NCI-H187 treated with DMSO at 0.1 percent for 48 hours (cell line): ENCODE data around the gene SLK.

Experiments
- DNase-seq: peaks from one replicate; lab custom pipeline; 2025; lab: John Stamatoyannopoulos, UW

Gene SLK

DNA sequence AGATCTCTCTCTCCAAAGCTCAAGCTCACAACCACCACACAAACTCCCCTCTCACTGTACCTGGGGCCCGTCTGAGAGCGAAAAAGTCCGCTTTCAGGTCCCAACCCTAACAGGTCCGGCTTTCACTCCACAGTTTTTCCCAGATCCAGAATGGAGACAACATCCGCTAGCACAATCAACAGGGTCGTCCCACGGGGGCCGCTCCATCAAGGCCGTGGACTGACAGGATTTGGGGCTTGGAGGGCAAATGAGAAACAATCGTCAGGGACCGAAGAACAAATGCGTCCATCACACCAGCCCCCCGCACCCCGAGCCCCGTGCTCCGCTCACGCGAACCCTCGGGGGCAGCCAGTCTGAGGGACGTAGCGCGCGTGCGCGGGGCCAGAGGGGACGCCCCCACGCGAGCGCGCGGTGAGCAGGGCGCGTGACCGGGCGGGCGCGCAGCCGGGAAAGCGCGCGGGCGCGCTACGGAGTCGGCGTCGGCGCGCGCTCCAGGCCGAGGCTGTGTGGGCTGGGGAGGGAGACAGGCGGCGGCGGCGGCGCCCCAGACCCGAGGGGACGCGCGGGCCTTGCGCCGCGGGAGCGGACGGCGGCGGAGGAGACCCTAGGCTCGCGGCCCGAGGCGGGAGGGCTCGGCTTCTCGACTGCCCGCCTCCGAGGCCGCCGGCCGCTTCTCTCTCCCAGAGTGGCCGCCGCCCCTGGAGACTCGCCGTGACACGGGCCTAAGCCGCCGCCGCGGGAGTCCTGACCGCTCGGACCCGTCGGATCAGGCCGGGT, at the start of gene SLK:
Gene SLK, plus strand, starts transcription at position 470 of the 777 bp plus-strand sequence. CDS start 606 bp downstream, outside the sequence.
- no peak for DNase-seq

GRCh38 chr10:103917302-103918052, 49.5 kb upstream of the SLK start:
- DNase-seq = no peak

GRCh38 chr10:103918053-103918846, 48.7 kb upstream of the SLK start, which contains the start of gene STN1:
Gene STN1, minus strand, starts transcription at chr10:103918184. Its CDS starts 590 bp downstream, at chr10:103917594.
- peak; percentile 54 for DNase-seq

DNA sequence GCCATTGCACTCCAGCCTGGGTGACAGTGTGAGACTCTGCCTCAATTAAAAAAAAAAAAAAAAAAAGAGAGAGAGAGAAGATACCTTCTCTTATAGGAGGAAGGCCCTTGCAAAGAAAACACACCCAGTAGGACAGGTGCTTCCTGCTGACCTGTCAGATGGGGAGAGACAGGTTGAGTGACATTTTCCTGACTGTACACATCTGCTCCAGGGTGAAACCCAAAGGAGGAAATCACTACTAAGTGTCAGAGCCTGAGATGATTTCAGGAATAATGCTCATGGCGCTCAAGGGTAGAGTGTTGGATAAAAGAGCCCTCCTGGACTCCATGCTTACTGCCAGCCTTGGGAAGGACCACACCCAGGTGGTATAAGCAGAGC, 47.3 kb upstream of the SLK start:
- DNase-seq = no peak

GRCh38 chr10:103921248-103921647, 45.7 kb upstream of the SLK start:
- no peak for DNase-seq

DNA sequence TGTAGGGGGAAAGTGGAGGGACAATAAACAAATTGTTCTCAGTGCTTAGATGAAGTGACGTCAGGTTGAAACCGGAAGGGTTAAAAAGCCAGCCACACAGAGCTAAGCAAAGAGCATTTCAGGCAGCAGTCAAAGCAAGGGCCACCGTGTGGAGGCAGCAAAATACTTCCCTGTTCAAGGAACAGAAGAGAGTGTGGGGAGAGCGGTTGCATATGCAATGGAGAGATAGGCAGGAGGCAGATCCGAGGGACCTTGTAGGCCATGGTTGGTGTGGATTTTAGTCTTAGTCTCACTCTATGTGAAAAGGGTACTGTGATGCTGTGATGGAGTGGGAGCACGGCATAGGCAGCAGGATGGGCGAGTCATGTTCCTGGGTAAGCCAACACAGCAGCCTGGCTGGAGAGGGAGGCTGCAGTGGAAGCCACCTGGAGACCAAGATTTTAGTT, 45.2 kb upstream of the SLK start:
- DNase-seq = no peak

DNA sequence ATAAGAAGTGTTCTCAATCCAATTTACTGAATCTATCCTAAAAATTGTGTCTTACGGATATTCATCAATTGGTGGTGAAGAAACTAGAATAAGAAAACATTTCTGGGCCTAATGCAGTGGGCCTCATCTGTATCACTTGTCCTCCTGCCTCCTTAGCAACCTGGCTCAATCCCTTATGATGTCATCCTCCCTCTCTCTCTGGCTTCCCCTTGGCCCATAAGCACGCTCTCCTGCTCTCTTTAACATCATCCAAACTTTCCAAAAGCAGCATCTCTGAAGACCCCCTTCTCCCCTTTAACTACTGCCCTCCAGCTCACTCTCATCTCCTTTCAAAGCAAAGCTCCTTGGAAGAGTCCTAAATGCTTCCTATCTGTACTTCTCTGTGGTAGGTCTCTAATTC, 44.3 kb upstream of the SLK start:
- DNase-seq = no peak

DNA sequence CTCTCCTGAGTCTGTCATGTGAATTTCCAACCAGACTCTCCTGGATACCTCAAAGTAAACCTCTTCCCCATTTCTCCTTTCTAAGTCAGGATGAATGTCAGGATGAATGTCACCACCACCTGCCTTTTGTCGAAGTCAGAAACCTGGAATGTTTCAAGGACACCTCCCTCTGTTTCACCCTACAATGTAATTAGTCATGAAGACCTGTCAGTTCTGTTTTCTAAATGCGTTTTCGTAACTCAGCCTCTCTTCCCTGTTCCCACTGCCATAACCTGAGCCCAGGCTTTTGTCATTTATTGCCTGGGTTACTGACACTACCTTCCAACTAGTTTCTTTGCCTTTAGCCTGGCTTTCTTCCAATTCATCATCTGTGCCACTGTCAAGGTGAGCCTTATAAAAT, 43.4 kb upstream of the SLK start:
- DNase-seq = no peak

DNA sequence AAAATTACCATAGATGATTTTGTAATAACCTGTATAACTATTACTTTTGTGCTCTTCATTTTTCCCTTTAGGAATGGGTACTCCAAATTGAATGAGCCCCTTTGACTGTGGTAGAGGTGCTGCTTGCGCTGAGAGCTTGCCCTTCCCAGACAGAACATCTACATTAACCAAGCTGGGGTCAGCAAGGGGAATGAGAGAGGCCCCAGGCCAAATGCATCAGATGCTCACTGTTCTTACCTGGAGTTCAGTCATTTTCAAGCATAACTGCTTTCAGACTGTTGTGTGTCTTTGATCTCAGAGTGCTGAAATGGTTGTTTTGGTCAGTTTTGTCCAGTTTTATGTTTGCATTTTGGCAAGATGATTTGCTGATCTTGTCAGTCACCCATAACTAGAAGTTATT, 41.3 kb upstream of the SLK start:
- no peak for DNase-seq

DNA sequence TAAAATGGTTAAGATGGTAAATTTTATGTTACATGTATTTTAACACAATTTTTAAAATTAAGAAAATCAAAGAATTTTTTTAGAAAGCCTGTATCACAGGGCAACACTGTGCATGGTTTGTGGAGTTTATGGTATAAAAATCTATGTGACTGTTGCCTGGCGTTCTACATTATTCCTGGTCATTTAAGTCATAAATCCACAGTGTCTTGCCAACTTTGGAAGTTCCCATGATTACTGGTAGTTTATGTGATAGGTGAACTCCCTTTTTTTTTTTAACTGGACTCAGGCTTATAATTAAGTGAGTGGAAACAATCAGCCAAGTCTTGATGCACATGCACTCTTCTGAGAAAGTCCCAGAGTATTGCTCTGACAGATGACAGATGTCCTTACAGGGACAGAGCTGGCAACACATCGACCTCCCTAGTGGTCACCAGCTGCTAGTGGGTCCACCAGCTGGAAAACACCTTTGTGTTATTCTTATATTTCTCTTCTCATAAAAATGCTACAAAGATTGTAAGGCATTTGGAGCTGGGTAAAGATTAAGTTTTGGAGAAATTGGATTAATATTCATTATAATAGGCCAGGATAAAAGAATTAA, 40.1 kb upstream of the SLK start:
- no peak for DNase-seq

DNA sequence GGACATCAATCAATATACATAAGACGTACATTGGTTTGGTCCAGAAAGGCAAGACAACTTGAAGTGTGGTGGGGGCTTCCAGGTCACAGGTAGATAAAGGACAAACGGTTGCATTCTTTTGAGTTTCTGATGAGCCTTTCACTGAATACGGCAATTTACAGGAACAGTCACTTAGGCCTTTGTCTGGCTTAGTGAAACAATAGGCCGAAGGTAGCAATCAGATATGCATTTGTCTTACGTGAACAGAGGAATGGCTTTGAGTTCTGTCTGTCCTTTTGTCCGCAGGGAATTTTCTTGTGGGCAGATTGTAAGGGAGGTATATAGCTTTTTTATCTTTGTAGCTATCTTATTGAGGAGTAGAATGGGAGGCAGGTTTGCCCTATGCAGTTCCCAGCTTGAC, 38.2 kb upstream of the SLK start:
- no peak for DNase-seq

DNA sequence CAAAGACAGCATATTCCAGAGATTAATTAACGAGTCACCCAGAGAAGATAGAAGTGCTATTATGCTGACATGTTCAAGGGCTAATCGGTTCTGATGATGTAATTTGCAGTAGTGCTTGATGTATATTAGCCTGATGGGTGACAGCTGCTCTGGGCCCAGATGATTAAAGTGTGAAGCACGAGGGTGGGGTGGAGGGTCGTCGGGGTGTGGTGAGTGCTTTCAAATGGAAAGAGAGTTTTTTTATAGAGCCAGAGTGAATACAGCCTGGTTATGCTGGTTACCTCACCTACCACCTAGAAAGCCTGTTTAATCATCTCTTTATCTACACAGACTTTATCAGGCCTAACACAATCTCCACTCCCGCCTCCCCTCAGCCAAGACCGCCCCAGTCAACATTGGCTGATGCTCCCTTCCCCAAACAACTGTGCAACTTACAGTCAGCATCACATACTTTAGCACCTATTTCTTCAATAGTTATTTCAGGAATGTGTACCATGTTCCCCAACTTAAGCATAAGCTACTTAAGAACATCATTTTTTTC, 37.5 kb upstream of the SLK start:
- DNase-seq = no peak

GRCh38 chr10:103930449-103930848, 36.5 kb upstream of the SLK start:
- no peak for DNase-seq

- no peak for DNase-seq
These were observed 36.1 kb upstream of the SLK start for GRCh38 chr10:103930881-103931280.

- no peak for DNase-seq
These were observed 35.3 kb upstream of the SLK start for GRCh38 chr10:103931603-103932002.

DNA sequence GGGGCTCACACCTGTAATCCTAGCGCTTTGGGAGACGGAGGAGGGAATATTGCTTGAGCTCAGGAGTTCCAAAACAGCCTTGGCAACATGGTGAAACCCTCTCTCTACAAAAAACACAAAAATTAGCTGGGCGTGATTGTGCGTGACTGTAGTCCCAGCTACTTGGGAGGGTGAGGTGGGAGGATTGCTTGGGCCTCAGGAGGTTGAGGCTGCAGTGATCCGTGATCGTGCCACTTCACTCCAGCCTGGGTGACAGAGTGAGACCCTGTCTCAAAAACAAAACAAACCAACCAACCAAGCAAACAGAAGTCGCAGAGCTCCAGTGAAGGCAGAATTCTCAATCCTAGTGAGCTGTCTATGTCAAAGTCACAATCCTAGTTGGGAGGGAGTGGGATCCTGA, 34.7 kb upstream of the SLK start:
- no peak for DNase-seq

- no peak for DNase-seq
These were observed 34.0 kb upstream of the SLK start for GRCh38 chr10:103932971-103933370.

DNA sequence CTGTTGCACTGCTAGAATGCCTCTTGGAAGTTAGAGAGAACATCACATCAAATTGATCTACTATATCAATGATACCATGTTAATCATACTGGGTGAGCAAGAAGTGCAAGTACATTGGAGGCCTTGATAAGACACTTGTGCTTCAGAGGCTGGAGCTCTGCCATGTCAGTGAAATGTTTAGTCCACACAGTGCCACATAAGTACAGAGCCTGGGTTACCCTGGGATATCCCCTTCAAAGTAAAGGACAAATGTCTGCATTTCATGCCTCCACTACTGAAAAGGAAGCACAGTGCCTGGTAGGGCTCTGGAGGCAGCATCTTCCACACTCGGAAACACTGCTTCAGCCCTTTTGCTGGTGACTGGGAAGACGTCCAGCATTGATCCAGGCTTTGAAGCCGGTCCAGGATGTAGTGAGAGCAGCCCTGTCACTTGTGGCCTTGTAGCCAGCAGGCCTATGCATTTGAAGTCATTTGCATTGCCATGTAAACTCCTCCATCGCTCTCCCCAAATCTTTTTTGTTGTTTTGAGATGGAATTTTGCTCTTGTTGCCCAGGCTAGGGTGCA, 33.3 kb upstream of the SLK start:
- DNase-seq = no peak

DNA sequence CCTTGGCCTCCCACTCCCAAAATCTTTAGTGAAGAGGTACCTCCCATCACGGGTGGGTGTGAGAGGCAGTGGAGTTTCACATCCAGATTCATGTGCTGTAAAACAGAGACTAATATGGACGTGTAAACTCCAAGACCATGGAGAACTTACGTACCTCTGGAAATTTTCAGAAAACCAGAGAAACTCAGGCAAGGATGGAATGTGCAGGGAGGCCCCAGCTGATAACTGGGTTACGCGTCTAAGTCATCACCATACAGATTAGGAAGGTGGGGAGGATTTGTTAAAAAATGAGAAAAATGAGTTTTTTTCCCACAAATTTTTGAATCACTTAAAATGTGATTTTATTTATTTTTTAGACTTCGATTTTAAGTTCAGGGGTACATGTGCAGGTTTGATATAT, 32.6 kb upstream of the SLK start:
- no peak for DNase-seq

DNA sequence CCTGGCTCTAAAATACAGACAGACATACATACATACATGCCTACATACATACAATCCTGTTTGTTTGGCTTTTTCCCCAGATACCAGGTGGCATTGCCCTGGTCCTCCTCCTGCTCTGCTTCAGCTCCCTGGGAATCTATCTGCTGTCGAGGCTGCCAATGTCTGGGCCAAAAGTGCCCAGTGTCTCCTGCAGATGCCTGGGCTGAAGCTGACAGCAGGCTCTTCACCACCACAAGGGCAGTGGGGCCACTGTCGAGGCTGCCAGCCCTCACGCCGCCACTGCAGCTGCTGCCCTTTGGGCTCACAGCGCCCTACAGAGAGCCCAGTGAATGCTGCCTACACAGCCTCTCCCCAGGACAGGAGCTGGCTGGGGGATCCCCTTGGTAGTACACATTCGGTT, 30.9 kb upstream of the SLK start:
- DNase-seq = no peak

DNA sequence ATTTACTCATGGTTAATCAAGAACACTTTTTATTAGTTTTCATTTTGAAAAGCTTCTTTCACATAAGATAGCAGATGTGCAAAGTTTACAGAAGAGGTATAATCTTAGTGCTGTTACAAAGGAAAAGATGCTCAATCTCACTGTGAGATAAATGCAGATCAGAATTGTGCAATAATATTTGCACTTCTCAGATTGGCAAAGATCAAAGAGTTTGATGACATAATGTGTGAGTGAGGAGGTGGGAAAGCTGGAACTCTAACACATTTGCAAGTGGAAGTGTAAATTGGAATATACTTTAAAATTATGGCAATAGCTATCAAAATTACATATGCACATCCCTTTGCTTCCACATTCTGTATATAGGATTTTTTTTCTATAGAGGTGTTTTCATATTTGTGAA, 27.4 kb upstream of the SLK start:
- no peak for DNase-seq

- DNase-seq = no peak
These were observed 25.1 kb upstream of the SLK start for GRCh38 chr10:103941801-103942200.
